Jurkat, Clone E6-1 (cell line): ENCODE measurements around the gene SOX9.
A peak's percentile ranks its signal among the peaks of the same experiment; 100 is the strongest.
"Not testable (repeated sequence)": the region's sequence is repeated elsewhere in the genome, so short reads cannot be mapped to it uniquely, and the experiment has no call there.

Source experiments
- DNase-seq: peaks from one replicate; pipeline ENCODE4 v3.0.0-alpha.2; 2011; ENCODE audit warnings: low read depth, low spot score
- H3K4me3 ChIP-seq: 2 replicates; pipeline ENCODE4 v1.5.1; 2011; ENCODE audit warnings: mild to moderate bottlenecking, low read length, control low read depth, moderate library complexity

SOX9 gene

GRCh38 chr17:72107100-72107499 is 13.7 kb upstream of the SOX9 start:
- no peak for DNase-seq
- no peak overlapping the region for H3K4me3 ChIP-seq

GRCh38 chr17:72110231-72110941 is 10.4 kb upstream of the SOX9 start:
- no peak overlapping the region for H3K4me3 ChIP-seq
- DNase-seq: no peak

- no peak for DNase-seq
- H3K4me3 ChIP-seq: no peak overlapping the region
Observed at GRCh38 chr17:72110942-72111318, 9.9 kb upstream of the SOX9 start.

GRCh38 chr17:72111336-72111923 is 9.4 kb upstream of the SOX9 start:
- no peak overlapping the region for H3K4me3 ChIP-seq
- DNase-seq: no peak

- not testable (repeated sequence) for DNase-seq, H3K4me3 ChIP-seq
Observed at GRCh38 chr17:72111926-72112325, 8.9 kb upstream of the SOX9 start.

- no peak for DNase-seq
- H3K4me3 ChIP-seq: no peak overlapping the region
Observed at GRCh38 chr17:72113751-72114150, 7.1 kb upstream of the SOX9 start.

GRCh38 chr17:72115781-72116525 is 4.9 kb upstream of the SOX9 start:
- no peak overlapping the region for H3K4me3 ChIP-seq

GRCh38 chr17:72116661-72117521 is 3.9 kb upstream of the SOX9 start:
- DNase-seq: no peak
- no peak overlapping the region for H3K4me3 ChIP-seq

More at GRCh38 chr17:72115781-72116525, 4.9 kb upstream of the SOX9 start:
- DNase-seq: no peak

GRCh38 chr17:72117535-72118334 is 3.1 kb upstream of the SOX9 start:
- no peak overlapping the region for H3K4me3 ChIP-seq
- no peak for DNase-seq

GRCh38 chr17:72118335-72119076 is 2.3 kb upstream of the SOX9 start:
- H3K4me3 ChIP-seq: no peak overlapping the region
- peak; percentile 37 for DNase-seq

GRCh38 chr17:72119077-72119872 is 1.5 kb upstream of the SOX9 start:
- H3K4me3 ChIP-seq: no peak overlapping the region
- no peak for DNase-seq

- no peak for DNase-seq
Observed at GRCh38 chr17:72119873-72120641, 763 bp upstream of the SOX9 start.

GRCh38 chr17:72121164-72122009 is 567 bp downstream of the SOX9 start:
- no peak overlapping the region for H3K4me3 ChIP-seq
- no peak for DNase-seq

More at GRCh38 chr17:72119873-72120641, 763 bp upstream of the SOX9 start:
- H3K4me3 ChIP-seq: no peak overlapping the region

GRCh38 chr17:72122010-72122764 is 1.4 kb downstream of the SOX9 start:
- no peak for DNase-seq
- H3K4me3 ChIP-seq: no peak overlapping the region
